Left colon (tissue), 2 donors: Measurements from ENCODE around the gene SRI. TPM values are rescaled to one million over a fixed set of nuclear protein-coding genes. Genes with fewer than 3 reads are reported as not detected.

Experiments
- ATAC-seq: fragments of 200-7000 bp; cut with Tn5 transposase; one replicate; pipeline ENCODE4 v1.9.1; 2020; ENCODE audit warnings: mild to moderate bottlenecking, moderate library complexity
- DNase-seq, 2 donors: peaks; one replicate each; pipeline ENCODE4 v3.0.0-alpha.2; 2020
- intact Hi-C, 2 donors: fragments of 100-400 bp; cut with DNase I in 1 of 2; cut with micrococcal nuclease in 1 of 2; formaldehyde crosslinking; loops; one replicate each; pipeline versions ENCODE4 v1.11.2 to v1.14.0; 2022; cut with DNase I, micrococcal nuclease
- total RNA-seq, 2 donors: library from RNA; stranded (reverse); fragmentation: NEBNext Ultra II Directional; extraction: Animal tissue kit (Norgen Biotek cat#: 25700); gene quantifications; one replicate each; pipeline ENCODE4 v1.2.1, GENCODE V29; 2021
- donor health status: DM: no; HTN: no; CAD: no.
- donor health status: DM: yes; HTN: yes; CAD: no.

SRI gene
- total RNA-seq, 2 donors from 2014 or later, result 634 to 1,188 TPM

- ATAC-seq (peak; percentile 69), DNase-seq (peak; percentile 29 to 61)
- intact Hi-C loops, result no loop called here
These were observed 9.6 kb upstream of the SRI start for GRCh38 chr7:88229302-88229995.

DNA sequence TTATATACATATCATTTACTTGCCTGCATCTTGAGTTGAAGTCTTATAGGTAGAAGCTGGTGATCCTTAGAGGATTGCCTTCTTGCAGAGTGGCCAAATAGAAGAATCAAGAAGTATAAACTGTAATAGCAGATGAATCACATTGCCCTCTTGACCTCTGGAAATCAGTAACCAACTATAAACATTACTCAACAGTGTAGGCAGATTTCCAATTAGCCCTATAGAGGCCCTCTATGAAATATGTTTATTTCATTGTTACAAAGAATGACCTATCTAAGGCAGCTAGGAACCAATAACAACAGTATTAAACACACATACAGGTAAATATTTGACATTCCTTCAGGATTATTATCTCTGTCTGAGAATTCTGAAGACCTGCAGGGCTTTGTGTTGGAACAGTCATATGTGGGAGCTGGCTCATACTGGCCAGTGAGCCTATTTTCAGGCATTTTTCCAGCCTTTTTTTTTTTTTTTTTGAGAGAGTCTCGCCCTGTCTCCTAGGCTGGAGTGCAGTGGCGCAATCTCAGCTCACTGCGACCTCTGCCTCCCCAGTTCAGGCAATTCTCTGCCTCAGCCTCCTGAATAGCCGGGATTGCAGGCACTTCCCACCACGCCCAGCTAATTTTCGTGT is 7.2 kb upstream of the SRI start:
- ATAC-seq (peak; percentile 64), DNase-seq (peak; percentile 66 to 82)
- intact Hi-C loops, result no loop called here

DNA sequence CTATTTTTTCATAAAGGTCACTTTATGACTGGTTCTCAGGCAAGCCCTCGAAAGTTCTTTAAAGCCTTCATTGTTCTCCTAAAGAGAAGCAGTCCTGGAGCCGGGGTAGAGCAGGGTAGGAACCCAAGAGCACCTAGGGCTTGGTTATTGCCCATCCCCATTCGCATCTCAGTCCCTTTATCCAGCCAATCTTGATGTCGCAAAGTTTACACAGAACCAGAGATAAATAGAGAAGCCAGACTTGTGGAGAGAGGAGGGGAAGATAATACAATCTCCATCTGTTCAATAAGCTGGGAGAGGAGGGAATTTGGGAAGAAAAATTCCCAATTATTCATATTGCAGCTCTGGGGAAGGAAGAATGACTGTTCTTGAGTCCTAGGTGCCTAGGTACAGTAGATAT is 6.4 kb upstream of the SRI start:
- intact Hi-C loops, result no loop called here
- ATAC-seq, result peak; percentile 10

GRCh38 chr7:88224601-88225275 is 4.9 kb upstream of the SRI start:
- intact Hi-C loops, result no loop called here
- DNase-seq, result no peak
- ATAC-seq, result no peak

More for the DNA sequence above, 6.4 kb upstream of the SRI start:
- no peak for DNase-seq

GRCh38 chr7:88223265-88223664 is 3.4 kb upstream of the SRI start:
- intact Hi-C loops, result no loop called here
- no peak for DNase-seq
- ATAC-seq, result no peak

- intact Hi-C loops, result no loop called here
- peak; percentile 65 for ATAC-seq
- DNase-seq, result peak; percentile 73 to 81
These were observed 817 bp downstream of the SRI start for GRCh38 chr7:88218836-88219605.

GRCh38 chr7:88218429-88218745 is 1.5 kb downstream of the SRI start:
- DNase-seq (no peak), ATAC-seq (no peak)
- intact Hi-C loops, result no loop called here

DNA sequence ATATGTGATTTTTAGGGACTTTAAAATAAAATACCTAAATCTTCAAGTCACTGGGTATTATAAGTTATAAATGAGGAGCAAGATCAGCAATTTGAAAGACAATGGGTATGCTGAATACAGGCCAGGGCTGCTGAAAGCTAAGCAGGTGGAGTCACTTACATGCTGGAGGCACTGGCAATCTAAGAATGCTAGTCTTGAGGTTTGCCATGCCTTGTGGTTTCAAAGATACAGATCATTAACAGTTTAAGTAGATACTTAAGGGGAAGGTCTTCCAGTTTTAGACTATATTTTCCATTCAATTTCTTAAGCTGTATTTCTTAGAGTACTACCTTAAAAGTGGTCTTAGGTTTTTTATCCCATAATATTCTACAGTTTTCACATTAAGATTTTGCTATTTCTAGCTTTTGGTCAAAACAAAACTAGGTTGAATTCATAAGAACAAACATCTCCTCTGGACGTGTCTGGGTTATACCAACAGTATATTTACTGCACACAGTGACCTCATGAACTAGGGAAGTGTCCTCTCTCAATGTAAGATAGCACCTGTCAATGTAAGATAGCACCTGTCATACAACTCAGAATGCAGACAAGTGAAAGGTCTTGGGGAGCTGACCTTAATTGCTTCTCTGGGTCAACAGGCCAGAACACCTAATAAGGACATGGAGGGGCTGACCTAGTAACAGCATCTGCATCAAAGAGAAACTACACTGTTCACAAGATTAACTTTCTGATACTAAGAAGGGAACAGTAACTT is 2.0 kb downstream of the SRI start:
- ATAC-seq (no peak), DNase-seq (no peak)
- intact Hi-C loops, result no loop called here

DNA sequence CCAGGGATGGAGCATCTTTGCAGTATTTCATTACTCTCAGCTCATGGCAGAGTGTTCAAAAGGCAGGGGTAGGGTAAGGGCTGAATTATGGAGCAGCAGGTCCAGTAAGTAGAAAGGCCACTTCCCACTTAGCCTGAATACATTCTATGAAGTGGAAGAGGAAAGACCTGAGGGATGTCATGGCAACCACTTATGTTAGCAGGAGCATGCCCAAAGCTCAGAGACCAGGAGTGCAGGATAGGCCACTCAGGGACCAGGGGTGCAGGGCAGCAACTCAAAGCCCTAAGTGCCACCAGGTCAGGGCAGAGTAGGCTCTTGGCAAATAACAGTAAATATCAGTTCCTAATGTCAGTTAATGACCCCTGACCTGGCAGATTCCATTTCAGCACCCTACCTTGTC is 3.6 kb downstream of the SRI start:
- no peak for DNase-seq
- intact Hi-C loops, result no loop called here
- ATAC-seq, result no peak

DNA sequence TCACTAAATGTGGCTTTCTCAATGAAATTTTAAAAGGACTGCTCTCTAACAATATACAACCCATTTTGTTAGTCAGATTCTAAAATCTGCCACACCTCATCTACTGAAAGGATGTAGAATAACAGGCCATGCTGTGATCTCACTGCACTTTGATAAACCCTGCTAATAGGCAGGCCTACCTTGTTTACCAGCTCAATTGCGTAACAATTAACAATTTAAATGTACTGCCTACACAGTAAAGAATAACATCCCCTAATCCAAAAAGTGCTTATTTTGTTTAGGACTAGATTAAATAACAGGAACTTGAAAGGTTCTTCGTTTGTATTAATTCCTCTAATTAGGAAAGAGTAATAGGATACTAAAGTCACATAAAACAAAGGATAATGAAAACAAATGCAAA is 4.5 kb downstream of the SRI start:
- DNase-seq, result no peak
- intact Hi-C loops, result no loop called here
- no peak for ATAC-seq

DNA sequence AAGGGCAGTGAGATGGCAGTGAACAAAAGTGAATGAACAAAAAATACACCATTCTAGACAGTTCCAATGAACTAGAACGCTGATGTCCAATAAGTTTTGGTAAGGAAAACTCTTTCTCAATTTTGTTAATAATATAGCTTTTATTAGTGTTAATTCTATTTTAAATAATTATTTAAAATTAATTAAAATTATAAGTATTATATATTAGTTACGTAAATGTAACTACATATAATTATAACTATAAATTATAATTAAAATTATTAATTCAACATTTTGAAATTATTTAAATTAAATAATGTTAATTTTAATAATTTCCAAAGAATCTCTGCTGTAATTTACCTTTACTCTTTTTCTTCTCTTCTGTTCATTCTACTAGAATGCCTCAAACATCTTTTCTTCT is 5.4 kb downstream of the SRI start:
- DNase-seq (no peak), ATAC-seq (no peak)
- intact Hi-C loops, result no loop called here

- ATAC-seq, result peak; percentile 3
- DNase-seq, result no peak
- intact Hi-C loops, result no loop called here
These were observed 6.9 kb downstream of the SRI start for GRCh38 chr7:88212918-88213317.

- DNase-seq, result no peak
- intact Hi-C loops, result no loop called here
- no peak for ATAC-seq
These were observed 11.3 kb downstream of the SRI start for GRCh38 chr7:88208521-88208920.

- no peak for DNase-seq
- intact Hi-C loops, result no loop called here
These were observed 13.6 kb downstream of the SRI start for GRCh38 chr7:88206254-88206653.

DNA sequence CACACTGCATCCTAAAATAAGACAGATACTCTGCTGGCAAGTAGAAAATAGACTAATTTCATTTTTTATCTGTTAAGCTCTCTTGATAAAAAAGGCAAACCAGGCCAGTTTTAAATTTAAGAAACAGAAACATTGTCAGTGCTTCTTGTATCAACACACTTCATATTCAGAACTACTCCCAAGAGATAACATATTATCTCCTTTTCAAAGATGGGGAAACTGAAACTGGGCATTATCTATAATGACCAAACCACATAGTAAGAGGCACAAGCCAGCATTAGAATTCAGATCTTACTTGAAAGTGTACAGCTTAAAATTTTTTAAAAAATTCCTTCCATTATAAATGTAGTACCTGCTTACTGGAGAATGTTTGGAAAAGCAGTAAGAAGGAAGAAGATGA is 14.7 kb downstream of the SRI start:
- DNase-seq (no peak), ATAC-seq (no peak)
- intact Hi-C loops, result no loop called here

More at GRCh38 chr7:88206254-88206653, 13.6 kb downstream of the SRI start:
- peak; percentile 83 for ATAC-seq

DNA sequence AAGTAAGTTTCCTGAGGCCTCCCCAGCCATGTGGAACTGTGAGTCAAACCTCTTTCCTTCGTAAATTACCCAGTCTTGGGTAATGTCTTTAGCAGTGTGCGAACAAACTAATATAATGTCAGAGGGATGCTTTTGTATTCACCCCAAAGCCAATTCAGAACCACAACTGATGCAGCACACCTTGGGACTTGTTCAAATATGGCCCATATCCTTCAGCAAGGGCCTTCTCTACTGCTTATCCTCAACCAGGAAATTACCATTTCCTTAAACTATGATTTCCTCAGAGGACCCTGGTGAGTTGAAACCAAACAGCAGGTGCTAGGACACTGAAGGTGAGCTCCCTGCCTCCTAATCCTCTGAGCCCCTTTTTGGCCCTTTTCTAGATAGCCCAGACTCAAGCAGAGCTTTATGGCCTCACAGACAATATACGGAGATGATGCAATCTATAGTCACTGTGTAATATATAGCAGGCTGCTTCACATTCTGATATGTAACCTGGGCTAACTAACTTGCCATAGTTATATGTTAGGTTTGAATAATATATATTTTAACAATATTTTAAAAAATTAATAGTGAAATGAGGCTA is 15.2 kb downstream of the SRI start:
- intact Hi-C loops, result no loop called here
- no peak for DNase-seq
- ATAC-seq, result no peak

DNA sequence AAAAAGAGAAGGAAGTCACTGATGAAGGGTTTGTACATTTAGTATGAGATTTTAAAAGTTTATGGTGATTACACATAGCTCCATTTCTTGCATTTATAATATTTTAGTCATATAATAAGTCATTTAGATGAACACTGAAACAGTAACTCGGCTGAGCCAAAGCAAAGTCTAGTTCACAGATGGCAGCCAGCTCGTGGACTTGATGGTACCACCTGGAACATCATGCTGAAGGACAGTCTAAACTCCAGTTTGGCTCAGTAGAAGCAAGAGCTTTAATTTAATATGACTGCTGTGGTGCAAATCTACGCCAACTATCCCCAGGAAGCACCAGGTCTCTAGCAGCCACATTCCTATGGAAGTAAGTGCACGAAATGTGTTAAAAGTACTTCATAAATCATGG is 16.4 kb downstream of the SRI start:
- intact Hi-C loops, result no loop called here
- no peak for DNase-seq
- ATAC-seq, result no peak

GRCh38 chr7:88202799-88203198 is 17.0 kb downstream of the SRI start:
- DNase-seq (no peak), ATAC-seq (no peak)
- intact Hi-C loops, result no loop called here

- no peak for ATAC-seq
- no peak for DNase-seq
- intact Hi-C loops, result no loop called here
These were observed 17.6 kb downstream of the SRI start for GRCh38 chr7:88202278-88202677.
